ENCODE measurements around the gene BCL11A.

DNA sequence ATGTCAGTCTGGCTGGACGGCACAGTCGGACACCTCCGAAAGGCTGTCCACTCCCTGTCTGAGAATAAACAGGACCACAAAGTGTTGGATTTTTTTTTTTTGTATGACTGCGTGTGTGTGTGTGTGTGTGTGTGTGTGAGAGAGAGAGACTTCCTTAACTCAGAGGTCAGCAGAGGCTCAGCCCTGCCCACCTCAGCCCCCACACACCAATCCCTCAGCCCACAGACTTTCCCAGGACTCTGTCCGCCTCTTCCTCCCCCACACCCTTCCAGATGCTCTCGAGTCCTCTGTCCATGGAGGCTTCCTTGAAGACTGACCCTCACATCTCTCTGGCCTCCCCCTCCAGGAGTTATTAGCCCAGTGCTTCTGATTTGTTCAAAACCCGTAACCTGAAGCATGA is 147.3 kb downstream of the BCL11A start:
- no peak for TF ChIP-seq CTCF (IDR thresholded peaks at IDR 0.05; ENCODE audit: poor library complexity, severe bottlenecking)
- no peak for TF ChIP-seq EP300 (conservative IDR thresholded peaks at IDR 0.05; ENCODE audit: poor library complexity, severe bottlenecking)
- TF ChIP-seq POLR2AphosphoS5 (IDR thresholded peaks at IDR 0.05) = no peak
- no peak for TF ChIP-seq RAD21 (conservative IDR thresholded peaks at IDR 0.05)
- TF ChIP-seq REST (IDR thresholded peaks at IDR 0.05; ENCODE audit: borderline replicate concordance) = no peak
- TF ChIP-seq EZH2 (IDR thresholded peaks at IDR 0.05; ENCODE audit: borderline replicate concordance, insufficient read depth, low read length, poor library complexity, severe bottlenecking) = no peak
